Activated CD4-positive, CD25-positive, alpha-beta regulatory T cell treated with anti-CD3 and anti-CD28 coated beads, Interleukin-2, amount 50 U/mL, for 24 hours (primary cell): ENCODE data around the gene ELF2.
A peak's percentile ranks its signal among the peaks of the same experiment; 100 is the strongest.
"Not testable (repeated sequence)": the region's sequence is repeated elsewhere in the genome, so short reads cannot be mapped to it uniquely, and the experiment has no call there.

ENCODE experiments used
- ATAC-seq, 2 donors: fragments of 150-1000 bp; cut with Tn5 transposase; one replicate each; pipeline ENCODE4 v1.10.0; 2021; ENCODE audit warnings: mild to moderate bottlenecking in 1 of 2, moderate library complexity in 1 of 2

Gene ELF2

DNA sequence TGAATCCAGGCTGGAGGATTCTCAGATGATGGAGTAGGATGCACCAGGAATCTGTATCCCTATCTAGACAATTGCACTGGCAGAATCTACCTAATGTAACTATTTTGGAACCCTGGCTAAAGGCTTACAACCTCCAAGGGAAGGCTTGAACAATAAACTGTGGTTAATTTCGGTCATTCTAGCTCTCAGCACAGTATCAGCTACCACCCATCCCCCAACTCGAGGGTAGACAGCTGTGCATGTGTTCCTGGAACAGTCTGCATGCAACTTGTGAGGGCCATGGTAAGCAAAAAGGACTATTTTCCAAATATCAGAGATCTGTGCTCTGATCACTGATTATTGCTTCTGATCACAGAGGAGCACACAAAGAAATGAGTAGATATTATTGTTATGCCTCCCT, 34.0 kb downstream of the ELF2 start:
- no peak for ATAC-seq

DNA sequence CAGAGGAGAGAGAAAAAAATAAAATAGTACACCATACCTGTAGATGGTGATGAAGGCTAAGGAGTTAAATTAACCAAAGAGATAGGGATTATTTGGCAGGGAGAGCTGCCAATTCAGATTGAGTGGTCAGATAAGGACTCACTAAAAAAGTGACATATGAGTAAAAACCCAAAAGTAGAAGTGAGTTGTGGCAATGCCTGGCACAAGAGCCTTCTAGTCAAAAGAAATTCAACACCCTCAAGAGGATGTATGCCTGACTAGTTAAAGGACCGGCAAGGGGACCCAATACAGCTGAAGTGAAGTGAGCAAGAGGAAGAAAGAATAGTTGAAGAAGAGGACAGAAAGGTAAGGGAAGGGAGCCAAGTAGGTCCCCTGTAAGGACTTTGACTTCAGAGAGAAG, 34.9 kb downstream of the ELF2 start:
- ATAC-seq = no peak

DNA sequence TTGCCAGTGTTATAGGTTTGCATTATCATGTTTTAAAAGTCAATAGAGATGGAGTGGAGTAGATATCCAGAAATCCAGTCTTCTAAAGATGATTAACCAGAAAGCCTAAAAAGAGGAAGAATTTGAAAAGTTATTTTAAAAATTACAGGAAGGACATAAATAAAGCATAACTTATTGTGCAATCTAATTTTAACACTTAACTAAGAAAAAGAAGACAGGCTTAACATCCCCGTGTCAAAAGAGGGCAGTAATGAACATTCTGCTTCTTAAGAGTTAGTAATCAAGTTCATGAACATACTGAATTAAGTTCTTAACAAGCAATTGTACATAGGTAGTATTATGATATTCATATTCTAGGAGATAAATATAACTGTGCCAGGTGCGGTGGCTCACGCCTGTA, 39.3 kb downstream of the ELF2 start:
- no peak for ATAC-seq

DNA sequence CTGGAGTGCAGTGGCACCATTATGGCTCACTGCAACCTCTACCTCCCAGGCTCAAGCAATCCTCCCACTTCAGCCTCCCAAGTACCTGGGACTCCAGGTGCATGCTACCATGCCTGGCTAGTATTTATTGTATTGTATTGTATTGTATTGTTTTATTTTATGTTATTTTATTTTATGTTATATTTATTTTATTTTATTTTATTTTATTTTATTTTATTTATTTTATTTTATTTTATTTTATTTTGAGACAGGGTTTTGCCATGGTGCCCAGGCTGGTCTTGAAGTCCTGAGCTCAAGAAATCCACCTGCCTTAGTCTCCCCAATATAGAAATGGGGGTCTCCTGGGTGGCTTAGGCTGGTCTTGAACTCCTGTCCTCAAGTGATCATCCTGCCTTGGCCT, 42.6 kb downstream of the ELF2 start:
- no peak for ATAC-seq

DNA sequence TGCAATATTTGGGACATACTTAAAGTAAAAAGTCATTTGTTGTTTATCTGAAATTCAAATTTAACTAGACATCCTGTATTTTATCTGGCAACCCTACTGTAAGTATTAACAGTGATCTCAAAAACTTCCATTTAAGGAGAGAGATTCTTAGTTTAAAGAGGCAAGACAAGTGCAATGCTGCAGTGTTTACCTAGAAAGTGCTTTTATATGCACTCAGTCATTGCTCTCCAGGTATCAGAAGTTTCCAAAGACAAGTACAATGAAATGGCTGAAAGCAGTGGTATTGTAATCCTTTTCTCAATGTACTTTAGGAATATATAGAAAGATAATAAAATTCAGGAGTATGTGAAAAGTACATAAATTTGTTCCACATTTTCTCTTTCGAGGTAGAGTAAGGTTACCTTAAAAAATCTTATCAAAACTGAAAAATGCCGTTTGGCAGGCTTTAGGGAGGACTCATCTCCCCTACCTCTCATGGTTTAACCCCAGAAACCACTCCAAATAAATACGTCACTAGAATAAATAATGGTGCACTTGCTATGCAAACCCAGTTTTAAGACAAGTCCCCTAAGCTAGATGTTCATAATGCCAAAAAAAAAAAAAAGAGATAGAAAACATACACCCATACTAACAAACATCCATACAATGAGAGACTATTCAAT, 45.7 kb downstream of the ELF2 start:
- ATAC-seq = no peak

DNA sequence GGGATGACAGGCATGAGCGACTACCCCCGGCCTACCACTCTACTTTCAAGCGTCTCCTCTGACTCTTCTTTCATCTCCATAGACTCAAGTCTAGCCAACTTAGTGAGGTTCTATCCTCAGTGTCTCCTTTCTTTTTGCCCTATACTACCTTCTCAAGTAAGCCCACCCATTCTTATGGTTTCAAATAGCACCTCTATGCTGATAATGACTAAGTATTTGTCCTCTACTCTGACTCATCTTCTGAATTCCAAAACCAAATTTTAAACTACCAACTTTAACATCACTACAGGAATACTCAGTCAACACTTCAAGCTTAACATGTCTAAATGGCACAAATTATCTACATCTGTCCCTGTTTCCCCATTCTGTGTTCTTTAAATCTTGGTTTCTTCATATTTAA, 47.8 kb downstream of the ELF2 start:
- no peak for ATAC-seq

DNA sequence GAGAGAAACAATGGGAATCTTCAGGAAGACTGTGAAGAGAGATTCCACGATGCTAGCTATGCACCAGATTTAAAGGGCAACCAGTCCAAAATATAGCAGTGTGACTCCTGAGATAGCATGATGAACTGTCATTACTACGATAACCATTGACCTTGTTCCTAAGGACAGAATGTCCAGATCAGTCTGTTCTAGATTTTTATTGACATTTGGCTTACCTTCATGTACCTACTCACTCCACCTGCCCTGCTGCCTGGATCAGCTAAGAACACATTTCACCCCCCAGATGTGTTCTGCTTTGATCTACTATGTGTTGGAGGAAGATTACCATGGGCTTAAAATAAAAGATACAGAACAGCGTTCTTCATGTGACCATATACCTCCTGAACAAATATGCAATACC, 50.1 kb downstream of the ELF2 start:
- ATAC-seq = no peak

DNA sequence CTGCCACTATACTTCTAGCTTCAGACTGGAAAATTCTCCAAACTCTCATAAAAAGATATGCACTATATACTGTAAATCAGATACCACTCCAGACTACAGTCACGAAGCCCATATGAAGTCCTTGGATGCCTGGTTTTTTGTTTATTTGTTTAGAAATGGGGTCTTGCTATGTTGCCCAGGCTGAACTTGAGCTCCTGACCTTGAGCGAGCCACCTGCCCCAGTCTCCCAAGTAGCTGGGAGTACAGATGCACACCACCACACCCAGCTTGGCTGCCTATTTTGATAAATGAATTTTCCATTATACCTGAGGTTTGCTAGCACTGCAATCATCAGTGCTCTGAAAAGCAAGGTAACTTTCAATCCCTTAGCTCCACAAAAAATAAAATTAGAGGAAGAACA, 53.1 kb downstream of the ELF2 start:
- no peak for ATAC-seq

DNA sequence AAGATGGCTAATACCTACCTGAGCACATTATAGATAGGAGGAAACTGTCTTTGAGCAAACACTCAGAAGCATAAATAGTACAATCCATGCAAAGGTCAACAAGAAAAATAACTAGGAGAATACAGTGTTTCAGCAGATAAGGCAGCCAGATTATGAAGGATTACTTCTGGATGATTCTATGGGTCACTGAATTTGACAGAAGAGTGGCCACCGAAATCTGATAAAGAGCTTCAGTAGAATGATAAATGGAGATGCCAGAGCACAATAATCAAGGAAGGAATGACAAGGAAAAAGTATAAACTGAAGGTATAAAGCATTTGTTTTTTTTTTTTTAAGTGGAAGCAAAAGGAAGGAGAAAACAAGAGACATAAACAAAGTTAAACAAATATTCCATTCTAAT, 58.7 kb downstream of the ELF2 start:
- ATAC-seq = no peak

DNA sequence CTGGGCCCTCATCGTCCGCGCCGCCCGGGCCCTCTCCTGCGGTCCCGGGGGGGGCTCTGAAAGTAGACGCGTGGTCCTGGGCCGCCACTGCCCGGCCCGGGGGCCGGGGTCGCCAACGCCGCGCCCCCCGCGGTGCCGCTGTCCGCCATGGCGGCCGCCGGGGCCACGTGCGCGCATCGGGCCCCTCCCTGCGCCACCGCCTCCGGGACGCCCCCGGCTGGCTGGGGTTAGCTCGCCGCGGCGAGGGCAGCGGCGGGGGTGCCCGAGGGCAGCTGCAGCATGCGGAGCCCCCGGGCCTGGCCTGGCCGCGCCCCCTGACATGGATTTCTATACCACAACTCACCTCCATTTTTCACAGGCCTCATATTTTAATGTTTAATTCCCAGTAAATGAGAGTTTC, 61.8 kb downstream of the ELF2 start:
- ATAC-seq = no peak

DNA sequence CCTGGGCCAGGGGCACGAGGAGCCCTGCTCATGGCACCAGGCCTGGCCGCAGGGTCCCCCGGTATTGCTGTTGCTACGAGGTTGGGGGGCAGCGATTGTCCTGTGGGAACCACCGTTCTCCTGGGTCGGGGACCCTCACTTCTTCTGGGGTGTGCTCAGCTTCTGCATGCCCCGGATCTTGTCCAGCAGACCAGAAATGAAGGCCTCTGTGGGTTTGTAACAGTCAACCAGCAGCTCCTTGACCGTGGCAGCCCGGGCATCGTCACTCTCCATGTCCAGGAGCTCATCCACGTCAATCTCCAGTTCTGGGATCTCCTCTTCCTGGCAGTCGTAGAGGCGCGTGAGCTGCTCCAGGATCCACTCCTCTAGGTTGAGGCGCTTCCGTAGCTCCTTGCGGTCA, 62.2 kb downstream of the ELF2 start:
- not testable (repeated sequence) for ATAC-seq

DNA sequence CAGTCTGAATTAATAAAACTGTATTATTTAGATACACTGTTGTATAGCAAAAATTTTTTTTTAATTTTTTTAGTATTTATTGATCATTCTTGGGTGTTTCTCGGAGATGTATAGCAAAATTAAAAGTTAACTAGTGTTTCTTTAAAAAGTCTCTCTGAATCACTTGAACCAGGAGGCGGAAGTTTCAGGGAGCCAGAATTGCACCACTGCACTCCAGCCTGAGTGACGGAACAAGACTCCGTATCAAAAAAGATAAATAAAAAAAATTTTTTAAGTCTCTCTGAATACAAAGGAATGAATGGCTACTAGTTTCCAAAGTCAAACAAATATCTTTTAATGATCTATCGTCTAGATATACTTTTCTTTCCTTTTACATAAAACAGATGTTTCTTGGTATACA, 64.4 kb downstream of the ELF2 start:
- no peak for ATAC-seq

DNA sequence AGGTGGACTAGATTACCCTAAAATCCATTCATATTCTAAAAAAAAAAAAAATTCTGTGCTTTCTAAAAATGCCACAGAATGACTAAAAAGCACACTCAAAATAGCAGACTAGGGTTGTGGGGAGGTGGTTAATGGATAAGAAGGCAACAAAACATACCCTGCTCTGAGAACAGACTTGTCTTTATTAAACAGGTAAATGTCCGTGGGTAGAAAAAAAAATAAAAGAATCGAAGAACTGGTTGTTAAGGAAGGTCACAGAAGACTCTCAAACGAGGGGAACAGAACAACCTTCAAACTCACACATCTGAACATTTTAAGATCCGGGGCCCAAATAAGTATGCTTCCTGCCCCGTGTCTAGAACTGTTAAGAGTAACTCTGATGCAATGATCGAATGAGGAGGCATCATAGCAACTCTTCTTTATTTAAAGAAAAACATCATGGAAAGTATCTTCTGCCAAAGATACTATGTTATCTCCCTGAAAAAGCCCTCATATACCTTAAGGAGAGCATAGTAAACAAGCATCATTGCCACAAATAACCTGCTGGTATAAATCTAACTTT, 68.4 kb downstream of the ELF2 start:
- no peak for ATAC-seq

DNA sequence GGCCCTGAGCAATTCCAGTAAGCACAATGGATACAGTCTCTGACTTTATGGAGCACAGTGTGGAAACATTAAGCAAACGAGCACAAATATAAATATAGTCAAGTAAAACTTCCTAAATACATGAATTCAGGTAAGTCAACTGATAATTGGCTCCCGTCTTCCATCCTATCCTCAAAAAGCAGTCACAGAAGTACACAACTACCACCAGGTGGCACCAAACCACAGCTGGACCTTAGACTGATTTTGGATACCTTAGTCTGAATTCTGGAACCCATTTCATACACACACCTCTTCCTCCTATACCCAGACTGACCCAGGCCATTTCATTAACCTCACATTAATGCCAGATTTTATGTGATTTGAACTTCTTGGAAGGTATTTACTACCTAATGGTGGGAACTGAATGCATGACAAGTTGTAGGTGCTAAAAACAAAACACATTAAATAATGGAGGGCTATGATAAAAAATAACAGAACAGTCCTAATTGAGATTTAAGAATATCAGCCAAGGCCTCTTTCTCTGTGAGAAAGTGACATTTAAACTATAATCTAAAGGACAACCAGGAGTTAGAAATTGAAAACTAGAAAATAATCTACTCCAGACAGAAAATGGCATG, 77.5 kb downstream of the ELF2 start:
- peak; percentile 49 to 55 for ATAC-seq

DNA sequence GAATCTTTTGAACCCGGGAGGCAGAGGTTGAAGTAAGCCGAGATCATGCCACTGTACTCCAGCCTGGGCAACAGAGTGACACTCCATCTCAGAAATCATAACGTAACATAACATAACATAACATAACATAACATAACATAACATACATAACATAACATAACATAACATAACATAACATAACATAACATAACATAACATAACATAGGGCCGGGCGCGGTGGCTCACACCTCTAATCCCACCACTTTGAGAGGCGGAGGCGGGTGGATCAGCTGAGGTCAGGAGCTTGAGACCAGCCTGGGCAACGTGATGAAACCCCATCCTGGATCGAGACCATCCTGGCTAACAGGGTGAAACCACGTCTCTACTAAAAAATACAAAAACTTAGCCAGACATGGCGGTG, 84.7 kb downstream of the ELF2 start:
- ATAC-seq = no peak

DNA sequence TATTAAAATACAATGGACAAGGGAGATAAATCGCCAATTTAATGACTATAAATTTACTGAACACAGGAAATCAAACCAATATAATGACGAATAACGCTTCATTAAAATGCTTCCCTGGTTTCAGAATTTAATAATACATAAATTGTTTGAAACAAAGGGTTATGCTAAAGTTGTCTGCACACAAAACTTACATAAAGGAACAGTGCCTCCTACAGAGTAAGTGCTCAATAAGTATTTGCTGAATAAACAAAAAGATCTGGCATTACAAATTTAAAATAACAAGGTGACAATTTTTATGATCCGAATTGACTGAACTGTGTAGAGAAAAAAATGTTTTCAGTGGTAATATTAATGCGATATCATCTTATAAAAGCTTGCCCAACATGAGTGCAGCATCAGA, 91.9 kb downstream of the ELF2 start:
- ATAC-seq = no peak

DNA sequence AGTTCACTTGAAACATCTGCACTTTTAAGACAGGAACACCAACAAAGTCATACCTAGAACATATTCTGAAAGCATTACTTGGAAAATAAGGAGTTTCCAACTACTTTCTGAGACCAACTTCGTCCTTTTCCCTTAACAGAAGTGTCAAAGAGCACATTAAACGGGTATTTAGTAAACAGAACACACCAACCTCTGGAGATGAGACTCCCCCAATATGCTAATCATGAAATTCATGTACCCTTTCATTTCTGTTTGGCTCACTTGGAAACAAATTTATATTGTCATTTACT, 92.3 kb downstream of the ELF2 start:
- ATAC-seq = no peak

DNA sequence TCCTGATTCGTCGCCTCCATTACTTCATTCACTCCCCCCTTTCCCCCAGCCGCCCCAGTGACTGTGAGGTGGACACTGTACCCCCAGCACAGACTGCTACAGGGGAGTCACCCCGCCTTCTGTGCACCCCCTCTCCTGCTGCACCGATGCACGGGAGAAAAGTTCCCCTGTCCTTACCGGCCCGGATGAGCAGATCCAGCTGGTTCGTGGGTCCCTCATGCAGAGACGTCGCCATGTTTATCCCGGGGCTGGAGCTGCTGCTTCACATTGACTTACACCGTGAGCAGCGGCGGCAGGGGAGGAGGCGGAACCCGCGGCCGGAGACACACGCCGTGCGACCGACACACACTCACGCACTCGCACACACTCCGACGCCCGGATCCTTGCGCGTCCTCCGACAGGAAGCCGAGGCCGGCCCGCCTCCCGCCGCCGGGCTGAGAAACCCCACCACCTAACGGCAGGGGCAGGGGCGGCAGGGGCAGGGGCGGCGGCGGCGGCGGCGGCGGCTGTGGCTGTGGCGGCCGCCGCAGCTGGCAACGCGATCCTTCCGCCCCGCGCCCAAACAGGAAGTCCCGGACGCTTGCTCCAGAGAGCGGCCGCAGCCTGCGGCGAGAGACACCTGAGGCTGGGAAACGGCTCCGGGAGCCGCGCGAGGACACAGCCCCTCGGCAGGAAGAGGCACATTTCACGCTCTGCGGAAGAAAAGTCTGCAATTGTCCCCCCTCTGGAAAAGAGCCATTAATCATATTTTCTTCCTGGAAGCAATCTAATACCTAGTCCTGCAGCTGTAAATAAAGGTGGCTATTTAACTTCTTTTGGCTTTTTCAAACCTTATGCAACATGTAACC, 92.8 kb downstream of the ELF2 start:
- ATAC-seq = peak; percentile 62 to 65

DNA sequence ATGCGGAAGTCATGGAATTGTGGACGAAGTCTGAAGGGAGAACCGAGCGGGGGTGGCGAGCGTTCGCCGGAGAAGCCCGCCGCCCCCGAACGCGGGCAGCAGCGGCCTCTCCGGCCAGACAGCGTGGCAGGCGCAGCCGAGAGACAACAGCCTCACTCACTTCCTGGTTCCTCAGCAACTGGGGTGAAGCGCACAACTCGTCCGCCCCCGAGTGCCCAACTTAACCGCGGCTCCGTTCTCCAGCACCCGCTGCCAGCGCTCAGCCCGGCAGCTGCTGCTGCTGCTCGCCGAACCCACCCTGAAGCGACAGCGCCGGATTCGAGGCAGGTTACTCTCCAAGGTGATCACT, 93.4 kb downstream of the ELF2 start:
- ATAC-seq = peak; percentile 27 to 32

DNA sequence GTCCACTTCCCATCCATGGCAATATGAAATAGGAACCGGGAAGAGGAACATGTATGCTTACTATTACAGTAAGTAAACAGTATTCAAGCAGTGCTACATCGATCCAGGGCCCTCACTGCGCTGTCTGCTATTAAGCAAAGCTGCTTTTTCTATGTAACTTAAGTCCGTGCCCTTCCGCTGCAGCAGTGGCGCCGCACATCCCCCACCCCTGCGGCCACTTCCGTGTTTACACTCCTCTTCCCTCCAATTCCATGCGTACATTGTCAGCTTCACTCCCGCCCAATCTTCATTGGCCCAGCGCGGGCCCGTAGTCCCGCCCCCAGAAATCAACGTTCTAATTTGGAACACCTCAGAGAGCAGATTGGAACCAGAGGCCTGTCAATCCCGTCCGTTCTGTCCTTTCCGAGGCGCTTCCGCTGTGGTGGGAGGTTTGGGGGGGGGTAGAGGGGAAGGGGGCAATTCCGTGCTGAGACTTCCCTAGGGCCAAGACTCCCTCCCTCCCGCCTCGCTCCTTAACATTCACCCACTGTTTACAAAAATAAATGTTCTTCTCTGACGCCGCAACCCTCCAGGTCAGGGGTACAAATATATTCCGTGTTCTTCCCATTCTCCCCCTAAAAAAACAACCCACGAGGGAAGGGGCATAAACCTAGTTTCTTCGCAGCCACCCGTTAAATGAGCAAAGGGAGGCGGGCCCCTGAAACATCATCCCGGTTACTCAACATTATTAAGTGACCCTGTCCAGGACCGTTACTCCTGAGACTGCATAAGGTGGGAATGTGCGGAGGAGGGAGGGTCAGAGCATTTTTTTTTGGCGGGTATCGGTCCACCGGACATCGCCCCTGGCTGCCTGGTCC, 94.0 kb downstream of the ELF2 start:
- ATAC-seq = peak; percentile 85 to 87

DNA sequence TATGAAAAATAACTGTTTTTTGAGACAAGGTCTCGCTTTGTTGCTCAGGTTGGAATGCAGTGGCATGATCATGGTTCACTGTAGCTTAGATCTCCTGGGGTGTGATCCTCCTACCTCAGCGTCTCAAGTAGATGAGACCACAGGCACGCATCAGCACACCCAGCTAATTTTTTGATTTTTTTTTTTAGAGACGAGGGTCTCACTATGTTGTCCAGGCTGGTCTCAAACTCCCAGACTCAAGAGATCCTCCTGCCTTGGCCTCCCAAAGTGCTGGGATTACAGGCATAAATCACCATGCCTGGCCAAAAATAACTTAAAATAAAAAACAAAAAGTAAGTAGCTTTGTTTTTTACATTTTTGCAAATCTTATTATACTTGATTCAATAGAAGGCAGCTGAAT, 98.1 kb downstream of the ELF2 start:
- no peak for ATAC-seq

DNA sequence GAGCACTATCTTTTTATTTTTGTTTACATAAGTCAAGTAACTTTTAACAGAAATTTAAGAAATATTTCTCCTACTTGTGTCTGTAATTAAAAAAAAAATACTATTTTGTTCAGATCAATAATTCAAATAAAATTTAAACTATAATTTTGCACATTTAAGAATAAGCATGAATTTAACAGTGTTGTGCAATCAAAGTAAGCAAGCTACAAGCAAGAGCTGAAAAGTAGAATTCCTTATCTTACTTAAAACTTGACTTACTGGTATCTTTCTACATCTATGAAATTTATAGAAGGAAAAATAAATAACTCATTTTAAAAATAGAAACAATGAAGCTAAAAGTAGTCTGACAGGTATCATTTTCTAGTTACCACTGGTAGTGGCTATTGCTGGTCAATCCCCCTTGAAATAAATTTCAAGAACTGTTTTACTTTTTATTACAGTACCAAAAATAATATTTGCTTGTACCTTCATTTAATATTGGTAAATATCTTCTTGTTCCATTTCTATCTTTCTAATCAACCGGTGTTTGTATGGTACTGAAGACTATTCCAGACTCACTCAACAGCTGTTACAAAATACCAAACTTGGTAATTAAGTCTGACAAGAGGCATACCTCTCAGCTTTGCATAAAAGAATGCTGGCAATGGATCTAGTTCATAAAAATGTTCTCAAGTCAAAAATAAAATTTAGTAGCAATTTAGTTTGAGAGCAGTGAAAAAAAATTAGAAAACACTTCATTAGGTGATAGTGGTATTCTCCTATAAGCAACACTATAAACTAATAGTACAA, 99.3 kb downstream of the ELF2 start:
- ATAC-seq = no peak
